Measurements from ENCODE around the gene SUMF1. TPM values are rescaled to one million over a fixed set of nuclear protein-coding genes. Genes with fewer than 3 reads are reported as not detected.
"Not testable (repeated sequence)": the region's sequence is repeated elsewhere in the genome, so short reads cannot be mapped to it uniquely, and the experiment has no call there.

The SUMF1 gene
- total RNA-seq, 2 donors from 2014 or later: 30.7 to 32.7 TPM

DNA sequence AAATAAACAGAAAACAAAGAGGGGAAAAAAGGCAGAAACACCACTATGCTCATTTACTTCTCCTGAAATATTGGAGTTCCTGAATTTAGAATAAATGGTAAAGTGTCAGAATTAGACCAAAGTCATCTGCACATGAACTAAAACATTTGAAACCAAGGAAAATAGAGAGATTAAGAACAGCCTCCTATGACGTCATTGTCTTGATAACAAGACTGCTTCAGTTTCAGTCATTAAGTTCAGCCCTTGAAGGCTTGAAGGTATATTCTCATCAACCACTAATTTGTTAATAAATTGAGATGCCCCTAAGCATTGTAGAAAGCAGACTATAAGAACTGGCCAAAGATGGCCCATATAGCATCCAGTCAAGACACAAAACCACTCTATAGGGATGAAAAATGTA is 2.5 kb downstream of the SUMF1 start:
- no peaks in the 10 kb centered on the region for H3K36me3 ChIP-seq (replicated peaks in 1 of 2; ENCODE audit: insufficient read depth in 1 of 2, low read depth in 2 of 2)
- no peaks in the 10 kb centered on the region for H3K9me3 ChIP-seq
- no peaks in the 10 kb centered on the region for H3K27me3 ChIP-seq
- intact Hi-C loops (cut with DNase I): no loop called here
- 61 to 67% methylated on average over 1 of the region's 1 CpG for WGBS, 2 donors
- H3K27ac ChIP-seq: no peak overlapping the region
- peaks cover 11% of the 10 kb centered on the region for H3K4me1 ChIP-seq
- DNase-seq (no peak), ATAC-seq (no peak)
- TF ChIP-seq, protein P1, sequence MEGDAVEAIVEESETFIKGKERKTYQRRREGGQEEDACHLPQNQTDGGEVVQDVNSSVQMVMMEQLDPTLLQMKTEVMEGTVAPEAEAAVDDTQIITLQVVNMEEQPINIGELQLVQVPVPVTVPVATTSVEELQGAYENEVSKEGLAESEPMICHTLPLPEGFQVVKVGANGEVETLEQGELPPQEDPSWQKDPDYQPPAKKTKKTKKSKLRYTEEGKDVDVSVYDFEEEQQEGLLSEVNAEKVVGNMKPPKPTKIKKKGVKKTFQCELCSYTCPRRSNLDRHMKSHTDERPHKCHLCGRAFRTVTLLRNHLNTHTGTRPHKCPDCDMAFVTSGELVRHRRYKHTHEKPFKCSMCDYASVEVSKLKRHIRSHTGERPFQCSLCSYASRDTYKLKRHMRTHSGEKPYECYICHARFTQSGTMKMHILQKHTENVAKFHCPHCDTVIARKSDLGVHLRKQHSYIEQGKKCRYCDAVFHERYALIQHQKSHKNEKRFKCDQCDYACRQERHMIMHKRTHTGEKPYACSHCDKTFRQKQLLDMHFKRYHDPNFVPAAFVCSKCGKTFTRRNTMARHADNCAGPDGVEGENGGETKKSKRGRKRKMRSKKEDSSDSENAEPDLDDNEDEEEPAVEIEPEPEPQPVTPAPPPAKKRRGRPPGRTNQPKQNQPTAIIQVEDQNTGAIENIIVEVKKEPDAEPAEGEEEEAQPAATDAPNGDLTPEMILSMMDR (IDR thresholded peaks at IDR 0.05): no peak
- TF ChIP-seq POLR2A (IDR thresholded peaks at IDR 0.05): no peak
- H3K4me3 ChIP-seq: no peak overlapping the region

DNA sequence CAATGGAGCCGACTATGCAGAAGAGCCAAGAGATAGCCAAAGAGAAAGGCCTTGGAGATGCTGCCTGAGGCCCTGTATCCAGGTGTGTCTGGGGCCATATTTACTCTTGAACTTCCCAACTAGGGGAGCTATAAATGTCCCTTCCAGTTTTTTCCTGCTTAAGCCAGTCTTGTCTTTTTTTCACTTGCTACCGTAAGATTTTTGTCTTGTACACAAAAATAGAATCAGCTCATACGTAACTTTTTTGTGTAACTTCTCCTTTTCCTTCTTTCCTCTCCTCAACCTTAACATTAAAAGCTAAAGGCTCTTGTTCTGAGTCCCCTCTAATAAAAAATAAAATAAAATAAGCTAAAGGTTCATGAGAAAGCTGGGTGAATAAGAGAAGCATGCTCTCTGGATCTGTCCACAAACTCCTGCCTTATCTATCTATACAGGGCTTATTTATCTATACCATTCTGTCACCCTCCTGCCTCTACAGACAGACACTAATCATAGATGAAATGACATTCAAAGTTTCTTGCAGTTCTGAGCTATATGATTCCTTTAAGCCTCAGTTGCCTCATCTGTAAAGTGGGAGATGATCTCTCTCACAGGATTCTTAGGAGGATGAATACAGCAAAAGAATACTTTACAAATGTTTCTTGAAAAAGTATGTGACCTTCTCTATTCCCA is 4.6 kb downstream of the SUMF1 start:
- intact Hi-C loops (cut with DNase I): no loop called here
- no peaks in the 10 kb centered on the region for H3K36me3 ChIP-seq (replicated peaks in 1 of 2; ENCODE audit: insufficient read depth in 1 of 2, low read depth in 2 of 2)
- no peak overlapping the region for H3K27ac ChIP-seq
- H3K9me3 ChIP-seq: no peaks in the 10 kb centered on the region
- ATAC-seq: no peak
- H3K4me3 ChIP-seq: no peak overlapping the region
- no peaks in the 10 kb centered on the region for H3K27me3 ChIP-seq
- WGBS, 2 donors: 70 to 95% methylated on average over 3 of the region's 3 CpGs
- H3K4me1 ChIP-seq: peaks cover 10% of the 10 kb centered on the region
- no peak for DNase-seq
- TF ChIP-seq POLR2A (IDR thresholded peaks at IDR 0.05): no peak
- TF ChIP-seq, protein P1 (IDR thresholded peaks at IDR 0.05): no peak

DNA sequence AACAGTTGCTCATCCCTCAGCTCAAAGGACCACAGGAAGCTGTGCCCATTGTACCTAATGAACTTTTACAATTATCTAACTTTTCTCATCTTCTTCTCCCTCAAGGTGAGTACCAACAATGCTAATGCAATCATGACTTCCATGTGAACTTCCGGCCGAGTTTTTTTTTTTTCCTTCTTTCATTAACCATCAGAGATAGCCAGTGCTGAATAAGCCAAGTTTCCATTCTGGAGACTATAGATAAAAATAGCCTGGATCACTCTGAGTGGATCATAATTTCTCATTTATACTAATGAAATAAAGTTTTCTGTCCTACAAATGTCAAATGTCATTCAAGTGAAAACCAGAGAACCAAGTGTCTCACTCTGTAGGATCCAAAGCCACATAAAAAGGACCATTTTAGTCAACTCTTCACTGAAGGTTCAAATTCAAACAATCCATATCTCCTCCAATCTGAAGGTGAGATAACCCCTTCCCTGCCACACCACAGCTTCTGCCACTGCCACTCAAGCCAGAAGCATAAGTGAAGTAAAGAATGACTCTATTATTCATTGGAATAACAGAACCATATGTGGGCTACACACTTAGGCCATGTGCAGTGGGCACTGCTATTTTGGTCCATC is 5.5 kb downstream of the SUMF1 start:
- no peak for DNase-seq
- H3K4me3 ChIP-seq: no peak overlapping the region

DNA sequence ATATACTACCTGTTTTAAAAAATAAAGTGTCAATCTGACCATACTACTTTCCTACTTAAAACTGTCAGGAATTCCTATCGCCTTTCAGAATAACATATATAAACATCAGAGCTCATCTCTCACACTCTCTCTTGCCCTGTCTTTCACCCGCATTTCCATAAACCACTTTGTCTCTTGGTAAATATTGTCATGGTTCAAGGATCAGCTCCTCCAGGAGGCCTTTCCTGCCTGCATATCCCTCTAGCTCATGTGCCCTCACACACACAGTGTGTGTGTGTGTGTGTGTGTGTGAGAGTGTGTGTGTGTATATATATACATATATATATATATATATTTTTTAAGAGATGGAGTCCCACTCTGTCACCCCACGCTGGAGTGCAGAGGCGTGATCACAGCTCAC is 6.7 kb downstream of the SUMF1 start:
- intact Hi-C loops (cut with DNase I): no loop called here
- no peak for ATAC-seq
- no peak for TF ChIP-seq POLR2A (IDR thresholded peaks at IDR 0.05)
- TF ChIP-seq, protein P1 (IDR thresholded peaks at IDR 0.05): no peak
- H3K4me1 ChIP-seq: no peaks in the 10 kb centered on the region
- H3K9me3 ChIP-seq: no peaks in the 10 kb centered on the region
- H3K36me3 ChIP-seq (replicated peaks in 1 of 2; ENCODE audit: insufficient read depth in 1 of 2, low read depth in 2 of 2): no peaks in the 10 kb centered on the region
- H3K27ac ChIP-seq: no peak overlapping the region
- no peak overlapping the region for H3K4me3 ChIP-seq
- DNase-seq: no peak
- H3K27me3 ChIP-seq: no peaks in the 10 kb centered on the region
- WGBS, 2 donors: 83 to 93% methylated on average over 4 of the region's 4 CpGs

More for the DNA sequence above, 5.5 kb downstream of the SUMF1 start:
- intact Hi-C loops (cut with DNase I): no loop called here
- no peaks in the 10 kb centered on the region for H3K36me3 ChIP-seq (replicated peaks in 1 of 2; ENCODE audit: insufficient read depth in 1 of 2, low read depth in 2 of 2)
- H3K27me3 ChIP-seq: no peaks in the 10 kb centered on the region
- H3K4me1 ChIP-seq: peaks cover 7% of the 10 kb centered on the region
- no peaks in the 10 kb centered on the region for H3K9me3 ChIP-seq
- H3K27ac ChIP-seq: no peak overlapping the region
- no peak for ATAC-seq
- 24 to 32% methylated on average over 2 of the region's 2 CpGs for WGBS, 2 donors
- TF ChIP-seq POLR2A (IDR thresholded peaks at IDR 0.05): no peak
- TF ChIP-seq, protein P1 (IDR thresholded peaks at IDR 0.05): no peak

DNA sequence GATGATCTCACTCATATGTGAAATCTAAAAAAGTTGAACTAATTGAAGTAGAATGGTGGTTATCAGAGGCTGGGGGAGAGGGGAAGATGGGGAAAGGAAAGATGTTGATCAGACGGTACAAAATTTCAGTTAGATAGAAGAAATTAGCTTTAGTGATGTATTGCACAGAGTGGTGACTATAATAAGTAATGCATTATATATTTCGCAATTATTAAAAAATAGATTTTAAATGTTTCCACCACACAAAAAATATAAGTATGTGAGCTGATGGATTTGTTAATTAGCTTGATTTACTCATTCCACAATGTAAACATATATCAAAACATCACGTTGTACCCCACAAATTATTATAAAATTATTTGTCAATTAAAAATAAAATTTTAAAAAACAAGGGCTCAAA is 8.1 kb downstream of the SUMF1 start:
- no peaks in the 10 kb centered on the region for H3K4me1 ChIP-seq
- no peak for DNase-seq
- no peak for TF ChIP-seq POLR2A (IDR thresholded peaks at IDR 0.05)
- TF ChIP-seq, protein P1 (IDR thresholded peaks at IDR 0.05): no peak
- no peaks in the 10 kb centered on the region for H3K9me3 ChIP-seq
- ATAC-seq: no peak
- no peak overlapping the region for H3K4me3 ChIP-seq
- H3K36me3 ChIP-seq (replicated peaks in 1 of 2; ENCODE audit: insufficient read depth in 1 of 2, low read depth in 2 of 2): no peaks in the 10 kb centered on the region
- no peak overlapping the region for H3K27ac ChIP-seq
- no peaks in the 10 kb centered on the region for H3K27me3 ChIP-seq
- intact Hi-C loops (cut with DNase I): no loop called here
- WGBS, 2 donors: 86 to 87% methylated on average over 3 of the region's 3 CpGs

DNA sequence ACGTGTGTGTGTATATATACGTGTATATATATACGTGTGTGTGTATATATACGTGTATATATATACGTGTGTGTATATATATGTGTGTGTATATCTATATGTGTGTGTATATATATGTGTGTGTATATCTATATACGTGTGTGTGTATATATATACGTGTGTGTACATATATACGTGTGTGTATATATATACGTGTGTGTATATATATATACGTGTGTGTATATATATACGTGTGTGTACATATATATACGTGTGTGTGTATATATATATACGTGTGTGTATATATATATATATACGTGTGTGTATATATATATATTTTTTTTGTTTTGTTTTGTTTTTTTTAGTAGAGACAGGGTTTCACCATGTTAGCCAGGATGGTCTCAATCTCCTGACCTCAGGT is 10.3 kb downstream of the SUMF1 start:
- H3K4me3 ChIP-seq; ATAC-seq; H3K27me3 ChIP-seq; H3K27ac ChIP-seq; DNase-seq; H3K36me3 ChIP-seq (replicated peaks in 1 of 2; ENCODE audit: insufficient read depth in 1 of 2, low read depth in 2 of 2); H3K4me1 ChIP-seq; intact Hi-C loops (cut with DNase I); H3K9me3 ChIP-seq: not testable (repeated sequence)
- WGBS, 2 donors: 82 to 91% methylated on average over 14 of the region's 14 CpGs
